ENCODE measurements around the gene ZFYVE28. TPM values are rescaled to one million over a fixed set of nuclear protein-coding genes. Genes with fewer than 3 reads are reported as not detected.

Gene ZFYVE28
- total RNA-seq, 1 donor from 2014 or later: 0.39 TPM

DNA sequence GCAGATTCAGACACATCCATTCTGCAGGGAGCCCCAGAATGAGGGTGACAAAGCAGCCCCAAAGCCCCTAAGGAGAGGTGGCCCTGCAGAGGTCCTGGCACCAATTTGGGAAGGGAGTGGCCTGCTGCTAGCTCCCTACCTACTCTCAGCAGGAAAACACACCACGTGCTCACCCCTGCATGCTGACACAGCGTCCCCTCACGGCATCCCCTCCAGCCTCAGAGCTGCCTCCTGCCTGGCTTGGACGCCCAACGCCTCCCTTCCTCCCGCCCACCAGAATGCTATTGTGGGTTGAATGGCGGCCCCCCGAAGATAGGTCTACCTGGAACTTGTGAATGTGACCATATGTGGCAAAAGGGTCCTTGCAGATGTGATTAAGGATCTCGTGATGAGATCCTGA lies 28.8 kb downstream of the ZFYVE28 start:
- TF ChIP-seq EZH2phosphoT487 (IDR thresholded peaks at IDR 0.05) (no peak), EZH2 (IDR thresholded peaks at IDR 0.05) (no peak)
- TF ChIP-seq, protein P1, sequence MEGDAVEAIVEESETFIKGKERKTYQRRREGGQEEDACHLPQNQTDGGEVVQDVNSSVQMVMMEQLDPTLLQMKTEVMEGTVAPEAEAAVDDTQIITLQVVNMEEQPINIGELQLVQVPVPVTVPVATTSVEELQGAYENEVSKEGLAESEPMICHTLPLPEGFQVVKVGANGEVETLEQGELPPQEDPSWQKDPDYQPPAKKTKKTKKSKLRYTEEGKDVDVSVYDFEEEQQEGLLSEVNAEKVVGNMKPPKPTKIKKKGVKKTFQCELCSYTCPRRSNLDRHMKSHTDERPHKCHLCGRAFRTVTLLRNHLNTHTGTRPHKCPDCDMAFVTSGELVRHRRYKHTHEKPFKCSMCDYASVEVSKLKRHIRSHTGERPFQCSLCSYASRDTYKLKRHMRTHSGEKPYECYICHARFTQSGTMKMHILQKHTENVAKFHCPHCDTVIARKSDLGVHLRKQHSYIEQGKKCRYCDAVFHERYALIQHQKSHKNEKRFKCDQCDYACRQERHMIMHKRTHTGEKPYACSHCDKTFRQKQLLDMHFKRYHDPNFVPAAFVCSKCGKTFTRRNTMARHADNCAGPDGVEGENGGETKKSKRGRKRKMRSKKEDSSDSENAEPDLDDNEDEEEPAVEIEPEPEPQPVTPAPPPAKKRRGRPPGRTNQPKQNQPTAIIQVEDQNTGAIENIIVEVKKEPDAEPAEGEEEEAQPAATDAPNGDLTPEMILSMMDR (IDR thresholded peaks at IDR 0.05): no peak
- no peak overlapping the region for H2AFZ ChIP-seq (replicated peaks)
- no peak overlapping the region for H3K4me3 Mint-ChIP-seq
- H3K9me3 ChIP-seq (ENCODE audit: low read depth): no peaks in the 10 kb centered on the region
- H3K4me3 ChIP-seq: no peak overlapping the region
- no peak overlapping the region for H3K9ac ChIP-seq
- H3K36me3 ChIP-seq: no peaks in the 10 kb centered on the region
- H3K27me3 Mint-ChIP-seq (ENCODE audit: insufficient read depth, low read depth): peaks cover 25% of the 10 kb centered on the region
- peaks cover 45% of the 10 kb centered on the region for H3K4me1 Mint-ChIP-seq
- no peak overlapping the region for H3K4me2 ChIP-seq
- no peak overlapping the region for H3K27ac Mint-ChIP-seq
- no peaks in the 10 kb centered on the region for H3K79me2 ChIP-seq (ENCODE audit: low read depth)
- no peaks in the 10 kb centered on the region for H3K36me3 Mint-ChIP-seq
- peaks cover 12% of the 10 kb centered on the region for H3F3A ChIP-seq (ENCODE audit: low read depth)
- no peaks in the 10 kb centered on the region for H3K9me3 Mint-ChIP-seq
- H3K27ac ChIP-seq: no peak overlapping the region
- DNase-seq (ENCODE audit: low spot score): no peak
- no peaks in the 10 kb centered on the region for H4K20me1 ChIP-seq (ENCODE audit: low read depth)
- H3K4me1 ChIP-seq: peaks cover 47% of the 10 kb centered on the region
- peaks cover 9% of the 10 kb centered on the region for H3K27me3 ChIP-seq

DNA sequence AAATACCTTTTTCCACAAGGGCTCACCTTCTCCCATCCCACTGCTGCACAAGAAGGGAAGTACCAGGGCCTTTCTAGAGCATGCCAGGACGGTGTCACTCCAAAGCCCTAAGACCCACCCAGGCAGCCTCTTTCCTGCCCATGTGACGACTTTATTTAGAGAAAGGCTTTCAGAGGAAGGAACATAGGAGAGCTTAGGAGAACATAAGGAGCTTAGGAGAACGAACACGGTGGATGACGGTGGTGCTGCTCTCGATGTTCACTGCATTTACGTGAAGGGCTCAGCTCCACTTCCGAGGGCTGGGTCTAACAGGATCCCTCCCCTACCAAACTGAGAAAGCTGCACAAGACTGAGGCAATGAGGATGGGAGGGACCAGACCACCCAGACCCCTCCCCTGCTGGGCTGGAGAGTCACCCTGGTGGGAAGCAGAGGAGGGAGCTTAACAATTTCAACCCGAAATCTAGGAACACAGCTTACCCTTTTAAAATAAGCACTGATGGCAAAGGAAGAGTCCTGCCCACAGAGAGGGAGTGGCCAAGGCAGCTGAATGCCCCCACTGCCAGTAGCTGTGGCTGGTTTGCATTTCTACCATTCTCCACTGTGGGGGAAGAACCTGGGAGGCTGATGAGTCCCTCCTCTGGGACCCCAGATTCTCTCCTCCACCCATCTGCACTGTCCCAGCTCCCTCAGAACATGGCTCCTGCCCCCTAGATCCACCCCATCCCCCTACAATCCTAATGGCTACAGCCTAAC lies 29.8 kb downstream of the ZFYVE28 start:
- Histone ChIP-seq H3K36me3 (no peaks in the 10 kb centered on the region), H3K79me2 (ENCODE audit: low read depth) (no peaks in the 10 kb centered on the region), H3K27me3 (peaks cover 9% of the 10 kb centered on the region), H3K9ac (no peak overlapping the region), H4K20me1 (ENCODE audit: low read depth) (no peaks in the 10 kb centered on the region), H3K27ac (no peak overlapping the region), H3K4me1 (peaks cover 41% of the 10 kb centered on the region), H3K4me3 (no peak overlapping the region), H3K9me3 (ENCODE audit: low read depth) (no peaks in the 10 kb centered on the region), H2AFZ (replicated peaks) (no peak overlapping the region), H3F3A (ENCODE audit: low read depth) (peaks cover 12% of the 10 kb centered on the region), H3K4me2 (no peak overlapping the region)
- TF ChIP-seq EZH2 (IDR thresholded peaks at IDR 0.05) (no peak), EZH2phosphoT487 (IDR thresholded peaks at IDR 0.05) (no peak)
- TF ChIP-seq, protein P1 (IDR thresholded peaks at IDR 0.05): no peak
- Mint-ChIP-seq H3K4me1 (peaks cover 46% of the 10 kb centered on the region), H3K36me3 (no peaks in the 10 kb centered on the region), H3K9me3 (no peaks in the 10 kb centered on the region), H3K4me3 (no peak overlapping the region), H3K27me3 (ENCODE audit: insufficient read depth, low read depth) (peaks cover 16% of the 10 kb centered on the region), H3K27ac (no peak overlapping the region)
- no peak for DNase-seq (ENCODE audit: low spot score)

DNA sequence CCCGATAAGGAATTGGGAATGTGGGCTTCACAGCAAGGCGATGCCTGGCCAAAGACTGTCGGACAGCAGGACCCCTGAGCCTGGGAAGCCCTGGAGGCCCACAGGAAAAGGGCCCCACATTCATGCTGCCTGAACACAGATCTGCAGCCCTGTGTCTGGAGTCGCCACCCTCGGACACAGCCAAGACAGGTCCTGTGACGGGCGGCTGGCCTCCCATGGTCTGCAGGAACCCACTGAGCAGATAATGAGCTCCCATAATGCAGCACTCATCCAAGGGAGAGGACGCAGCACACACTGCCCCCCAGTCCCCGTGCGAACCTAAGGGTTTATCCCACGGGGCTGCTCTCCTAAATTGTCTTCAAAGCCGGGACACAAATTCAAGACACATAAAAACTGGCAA lies 30.6 kb downstream of the ZFYVE28 start:
- Histone ChIP-seq H3K27me3 (peaks cover 9% of the 10 kb centered on the region), H4K20me1 (ENCODE audit: low read depth) (no peaks in the 10 kb centered on the region), H3K9me3 (ENCODE audit: low read depth) (no peaks in the 10 kb centered on the region), H3K4me3 (no peak overlapping the region), H3K4me1 (peaks cover 33% of the 10 kb centered on the region), H3K4me2 (no peak overlapping the region), H3F3A (ENCODE audit: low read depth) (peaks cover 12% of the 10 kb centered on the region), H2AFZ (replicated peaks) (no peak overlapping the region), H3K36me3 (no peaks in the 10 kb centered on the region), H3K79me2 (ENCODE audit: low read depth) (no peaks in the 10 kb centered on the region), H3K9ac (no peak overlapping the region), H3K27ac (no peak overlapping the region)
- DNase-seq (ENCODE audit: low spot score): no peak
- TF ChIP-seq EZH2phosphoT487 (IDR thresholded peaks at IDR 0.05): no peak
- TF ChIP-seq, protein P1 (IDR thresholded peaks at IDR 0.05): no peak
- TF ChIP-seq EZH2 (IDR thresholded peaks at IDR 0.05): no peak
- Mint-ChIP-seq H3K4me1 (peaks cover 43% of the 10 kb centered on the region), H3K9me3 (peaks cover 2% of the 10 kb centered on the region), H3K27ac (no peak overlapping the region), H3K27me3 (ENCODE audit: insufficient read depth, low read depth) (peaks cover 16% of the 10 kb centered on the region), H3K36me3 (no peaks in the 10 kb centered on the region), H3K4me3 (no peak overlapping the region)
